Measurements from ENCODE around the gene UGT1A10.

DNA sequence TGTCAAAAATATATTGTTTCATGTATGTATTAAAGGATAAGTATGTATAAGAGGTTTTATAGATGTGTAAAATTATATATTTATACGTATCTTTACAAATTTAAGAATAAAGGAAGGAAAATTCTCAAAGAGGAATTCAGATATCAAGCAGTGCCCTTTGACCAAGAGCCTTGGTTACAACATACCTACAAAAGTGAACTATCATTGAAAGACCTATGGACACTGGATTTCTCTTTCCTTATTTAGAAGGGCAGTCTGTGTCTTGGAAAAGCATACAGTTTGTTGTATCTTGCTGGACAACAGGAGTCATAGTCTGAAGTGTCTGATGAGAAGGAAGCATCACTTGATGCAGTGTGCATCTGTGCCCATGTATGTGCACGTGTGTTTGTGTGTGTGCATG lies 47.8 kb upstream of the UGT1A10 start:
- TF ChIP-seq, protein P1, sequence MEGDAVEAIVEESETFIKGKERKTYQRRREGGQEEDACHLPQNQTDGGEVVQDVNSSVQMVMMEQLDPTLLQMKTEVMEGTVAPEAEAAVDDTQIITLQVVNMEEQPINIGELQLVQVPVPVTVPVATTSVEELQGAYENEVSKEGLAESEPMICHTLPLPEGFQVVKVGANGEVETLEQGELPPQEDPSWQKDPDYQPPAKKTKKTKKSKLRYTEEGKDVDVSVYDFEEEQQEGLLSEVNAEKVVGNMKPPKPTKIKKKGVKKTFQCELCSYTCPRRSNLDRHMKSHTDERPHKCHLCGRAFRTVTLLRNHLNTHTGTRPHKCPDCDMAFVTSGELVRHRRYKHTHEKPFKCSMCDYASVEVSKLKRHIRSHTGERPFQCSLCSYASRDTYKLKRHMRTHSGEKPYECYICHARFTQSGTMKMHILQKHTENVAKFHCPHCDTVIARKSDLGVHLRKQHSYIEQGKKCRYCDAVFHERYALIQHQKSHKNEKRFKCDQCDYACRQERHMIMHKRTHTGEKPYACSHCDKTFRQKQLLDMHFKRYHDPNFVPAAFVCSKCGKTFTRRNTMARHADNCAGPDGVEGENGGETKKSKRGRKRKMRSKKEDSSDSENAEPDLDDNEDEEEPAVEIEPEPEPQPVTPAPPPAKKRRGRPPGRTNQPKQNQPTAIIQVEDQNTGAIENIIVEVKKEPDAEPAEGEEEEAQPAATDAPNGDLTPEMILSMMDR (IDR thresholded peaks at IDR 0.05) = no peak
- no peak for TF ChIP-seq EZH2 (IDR thresholded peaks at IDR 0.05; ENCODE audit: borderline replicate concordance, insufficient read depth, low read depth, low read length, poor library complexity, severe bottlenecking)
